GM19395 (cell line): ENCODE measurements around the gene FANCC.
"Not testable (repeated sequence)": the region's sequence is repeated elsewhere in the genome, so short reads cannot be mapped to it uniquely, and the experiment has no call there.

Source experiments
- ATAC-seq: cut with Tn5 transposase; IDR thresholded peaks from one replicate; pipeline ENCODE4 v1.9.1; 2021; ENCODE audit warnings: mild to moderate bottlenecking, moderate library complexity; ENCODE audit not compliant: unreplicated experiment

FANCC gene

DNA sequence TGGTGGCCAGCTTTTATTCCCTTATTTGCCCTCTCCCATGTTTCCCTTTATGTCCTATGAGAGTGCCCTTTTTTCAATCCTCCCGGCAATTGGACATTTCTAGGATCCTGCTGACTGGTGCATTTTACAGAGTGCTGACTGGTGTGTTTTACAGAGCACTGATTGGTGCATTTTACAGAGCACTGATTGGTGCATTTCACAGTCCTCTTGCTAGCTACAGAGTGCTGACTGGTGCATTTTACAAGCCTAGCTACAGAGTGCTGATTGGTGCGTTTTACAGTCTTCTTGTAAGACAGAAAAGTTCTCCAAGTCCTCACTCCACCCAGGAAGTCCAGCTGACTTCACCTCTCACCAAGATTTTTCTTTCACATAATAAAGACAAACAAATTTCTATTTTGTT lies 15.4 kb upstream of the FANCC start:
- no peak for ATAC-seq

GRCh38 chr9:95330720-95331404 lies 13.4 kb upstream of the FANCC start:
- ATAC-seq, result no peak

GRCh38 chr9:95329061-95329460 lies 11.6 kb upstream of the FANCC start:
- not testable (repeated sequence) for ATAC-seq

GRCh38 chr9:95327239-95327865 lies 9.8 kb upstream of the FANCC start:
- no peak for ATAC-seq

- no peak for ATAC-seq
Measured at GRCh38 chr9:95325221-95325620, 7.7 kb upstream of the FANCC start.

GRCh38 chr9:95317893-95318211 lies 343 bp upstream of the FANCC start:
- ATAC-seq, result no peak

DNA sequence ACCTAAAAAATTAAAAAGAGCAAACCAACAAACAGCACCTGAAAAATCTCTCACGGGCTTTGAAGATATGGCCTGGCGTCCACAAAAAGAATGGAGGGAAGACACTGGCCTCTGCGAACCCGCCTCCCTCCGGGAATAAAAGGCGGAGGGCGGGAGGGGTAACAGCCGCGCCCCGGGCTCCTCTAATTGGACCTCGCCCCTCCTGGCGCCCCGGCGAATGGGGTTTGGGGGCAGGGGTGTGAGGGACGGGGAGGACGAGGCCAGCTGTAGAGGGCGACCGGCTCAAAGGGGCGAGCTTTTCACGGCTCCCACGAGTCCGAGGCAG lies 753 bp downstream of the FANCC start:
- ATAC-seq, result peak; percentile 59

DNA sequence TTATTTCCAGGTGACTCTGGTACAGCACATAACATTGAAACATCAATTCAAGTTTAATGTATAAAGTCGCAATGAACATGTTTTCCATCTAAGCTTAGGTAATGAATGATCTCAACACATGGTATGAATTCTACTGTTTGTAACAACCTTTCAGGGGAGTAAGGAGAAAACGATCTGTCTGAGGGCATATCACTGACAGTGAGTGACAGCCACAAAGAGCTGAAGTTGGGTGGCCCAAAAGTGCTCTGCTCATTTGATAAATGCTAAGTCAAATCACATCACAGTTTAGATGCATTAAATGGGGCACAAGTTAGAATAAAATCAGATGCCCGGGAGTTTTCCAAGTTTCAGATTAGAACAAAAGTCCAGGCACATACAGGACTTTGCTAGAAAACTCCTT lies 1.2 kb downstream of the FANCC start:
- no peak for ATAC-seq

DNA sequence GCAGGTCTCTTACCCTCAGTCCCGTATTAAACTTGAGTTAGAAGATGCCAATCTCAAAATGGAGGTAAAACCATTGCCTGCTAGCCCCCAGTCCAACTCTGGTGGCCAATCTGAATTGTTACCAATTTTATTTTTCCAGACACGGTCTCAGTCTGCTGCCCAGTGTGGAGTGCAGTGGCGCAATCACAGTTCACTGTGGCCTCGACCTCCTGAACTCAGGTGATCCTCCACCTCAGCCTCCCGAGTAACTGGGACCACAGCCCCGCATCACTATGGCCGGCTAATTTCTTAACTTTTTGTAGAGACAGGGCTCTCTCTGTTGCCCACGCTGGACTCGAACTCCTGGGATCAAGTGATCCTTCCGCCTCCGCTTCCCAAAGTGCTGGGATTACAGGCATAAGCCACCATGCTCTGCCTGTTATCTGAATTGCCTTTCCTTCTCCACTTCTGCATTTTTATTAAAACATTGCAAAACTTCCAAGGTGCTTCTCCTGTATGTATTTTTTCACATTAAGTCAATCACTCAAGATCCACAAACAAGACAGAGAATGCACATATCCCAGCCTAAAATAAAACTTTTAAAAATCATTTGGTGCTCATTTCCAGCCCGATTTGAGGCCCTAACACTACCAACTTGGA lies 2.3 kb downstream of the FANCC start:
- ATAC-seq, result no peak

GRCh38 chr9:95313010-95313498 lies 4.5 kb downstream of the FANCC start:
- no peak for ATAC-seq

GRCh38 chr9:95311961-95312360 lies 5.5 kb downstream of the FANCC start:
- no peak for ATAC-seq

GRCh38 chr9:95307538-95307937 lies 10.0 kb downstream of the FANCC start:
- ATAC-seq, result no peak

DNA sequence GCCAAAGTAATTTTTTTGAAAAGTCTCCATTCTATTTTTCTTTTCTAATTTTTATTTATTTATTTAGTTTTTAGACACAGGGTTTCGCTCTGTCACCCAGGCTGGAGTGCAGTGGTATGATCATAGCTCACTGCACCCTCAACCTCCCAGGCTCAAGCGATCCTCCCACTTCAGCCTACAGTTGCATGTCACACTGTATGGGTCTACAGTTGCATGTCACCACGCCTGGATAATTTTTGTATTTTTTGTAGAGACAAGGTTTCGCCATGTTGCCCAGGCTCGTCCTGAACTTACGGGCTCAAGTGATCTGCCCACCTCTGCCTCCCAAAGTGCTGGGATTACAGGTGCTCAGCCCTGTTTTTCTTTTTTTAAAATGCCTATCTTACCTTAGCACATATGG lies 10.7 kb downstream of the FANCC start:
- no peak for ATAC-seq

DNA sequence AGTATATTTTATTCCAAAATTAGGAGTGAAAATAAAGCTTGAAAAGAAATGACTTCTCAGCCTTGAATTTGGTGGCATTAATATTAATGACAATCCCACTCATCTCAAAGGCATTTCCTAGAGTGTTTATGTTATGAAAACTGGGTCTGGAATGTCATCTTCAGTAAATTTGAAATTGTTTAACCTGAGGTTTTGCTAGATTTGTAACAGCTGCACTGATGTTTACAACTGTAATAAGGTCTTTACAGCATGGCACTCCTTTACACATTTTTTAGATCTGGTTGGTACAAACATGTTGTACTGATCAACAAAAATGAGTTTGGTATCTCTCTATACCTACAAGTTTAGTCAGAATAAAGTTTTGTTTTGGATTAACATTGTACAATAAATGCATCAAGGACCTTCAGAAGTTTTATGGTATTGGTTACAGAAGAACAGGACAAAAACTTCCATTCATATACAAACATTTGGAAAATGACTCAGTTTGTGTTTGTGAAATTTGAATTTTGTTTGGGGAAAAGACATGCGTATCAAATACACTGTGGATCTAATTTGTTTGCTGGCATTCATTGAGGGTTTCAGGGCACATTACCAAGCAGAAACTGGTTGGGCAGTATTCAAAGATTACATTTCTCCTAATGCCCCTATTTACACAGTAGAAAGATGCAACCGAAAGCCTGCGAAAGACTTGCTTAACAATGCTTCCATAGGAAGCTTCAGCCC lies 11.6 kb downstream of the FANCC start:
- ATAC-seq, result no peak

DNA sequence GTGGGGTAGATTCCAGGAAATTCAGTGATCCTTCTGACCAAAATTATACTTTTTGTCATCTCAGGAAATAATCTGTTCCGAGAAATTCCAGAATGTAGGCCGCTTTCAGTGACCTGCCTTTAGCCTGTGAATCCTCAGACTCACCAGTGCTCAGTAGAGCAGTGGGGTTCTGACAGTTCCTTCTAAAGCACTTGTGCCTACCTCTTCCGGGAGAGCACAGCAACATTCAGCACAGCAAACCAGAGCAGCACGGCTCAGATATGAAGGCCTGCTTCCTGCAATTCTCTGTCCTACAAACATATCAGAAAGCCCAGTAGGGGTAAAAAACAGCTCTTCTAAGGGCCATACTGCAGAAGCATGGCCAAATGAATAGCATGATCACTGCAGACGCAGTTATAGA lies 15.0 kb downstream of the FANCC start:
- ATAC-seq, result no peak

DNA sequence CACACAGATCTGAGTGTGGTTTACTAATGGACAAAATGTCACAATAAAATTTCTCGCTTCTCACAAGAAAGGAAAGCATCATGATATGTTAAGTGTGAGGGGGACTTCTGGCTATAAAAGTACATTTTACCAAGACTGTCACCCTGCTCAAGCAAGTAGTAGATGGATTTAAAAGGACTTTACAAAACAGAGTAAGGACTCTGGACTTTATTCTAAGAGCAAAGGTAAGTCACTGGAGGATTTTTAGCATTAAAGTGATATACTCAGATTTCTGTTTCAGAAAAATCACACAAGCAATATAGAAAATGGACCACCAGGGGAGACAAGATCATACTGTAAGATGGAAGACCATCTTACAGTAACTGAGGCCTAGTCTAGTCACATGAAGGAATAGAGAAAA lies 19.7 kb downstream of the FANCC start:
- no peak for ATAC-seq

DNA sequence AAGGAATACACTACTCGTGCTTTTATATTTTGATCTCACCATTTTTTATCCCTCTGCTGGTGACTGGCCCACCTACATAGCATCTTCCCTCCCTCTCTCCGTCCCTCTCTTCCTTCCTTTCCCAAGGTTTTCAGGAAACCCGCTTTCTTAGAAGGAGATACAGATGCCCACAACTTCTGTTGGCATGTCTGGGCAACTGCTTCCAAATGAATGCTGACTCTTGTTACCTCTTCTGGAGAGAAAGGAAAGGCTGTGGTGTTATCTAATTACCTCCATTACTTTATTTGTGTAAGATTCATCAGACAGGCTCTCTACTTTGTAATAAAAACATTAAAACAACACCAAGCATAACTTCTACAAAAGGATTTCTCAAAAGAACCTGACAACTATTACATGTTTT lies 20.2 kb downstream of the FANCC start:
- ATAC-seq, result no peak

DNA sequence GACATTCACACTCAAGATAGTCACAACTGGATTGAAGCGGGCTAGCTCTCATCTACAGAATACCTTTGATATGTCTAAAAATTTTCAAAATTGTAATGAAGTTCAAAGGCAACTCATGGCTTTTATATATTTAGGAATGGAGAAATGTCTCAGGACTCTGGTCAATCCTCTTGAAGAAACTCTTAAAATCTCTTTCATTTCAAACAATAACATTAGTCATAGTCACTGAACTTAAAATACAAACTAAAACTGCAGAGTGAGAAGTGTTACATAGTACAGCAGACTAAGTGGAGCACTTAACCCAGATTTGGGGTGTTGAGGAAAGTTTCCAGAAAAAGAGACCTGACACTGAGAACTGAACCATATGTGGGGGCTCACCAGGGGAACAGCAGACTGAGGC lies 20.7 kb downstream of the FANCC start:
- no peak for ATAC-seq

- not testable (repeated sequence) for ATAC-seq
Measured at GRCh38 chr9:95293296-95293695, 24.2 kb downstream of the FANCC start.

DNA sequence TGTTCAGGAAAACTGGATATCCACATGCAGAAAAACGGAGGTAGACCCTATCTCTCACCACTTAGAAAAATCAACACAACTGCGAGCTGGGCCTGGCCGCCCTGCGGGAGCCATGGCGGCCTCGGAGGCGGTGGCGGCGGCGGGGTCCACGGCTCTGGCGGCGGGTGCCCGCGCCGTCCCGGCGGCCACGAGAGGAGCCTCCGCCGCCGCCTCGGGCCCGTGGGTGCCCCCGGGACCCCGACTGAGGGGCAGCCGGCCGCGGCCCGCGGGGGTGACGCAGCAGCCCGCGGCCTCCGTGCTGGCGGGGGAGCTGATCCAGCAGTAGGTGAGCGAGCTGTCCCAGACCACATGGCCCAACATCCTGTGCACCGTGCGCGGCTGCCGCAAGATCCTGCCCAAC lies 25.3 kb downstream of the FANCC start:
- no peak for ATAC-seq

DNA sequence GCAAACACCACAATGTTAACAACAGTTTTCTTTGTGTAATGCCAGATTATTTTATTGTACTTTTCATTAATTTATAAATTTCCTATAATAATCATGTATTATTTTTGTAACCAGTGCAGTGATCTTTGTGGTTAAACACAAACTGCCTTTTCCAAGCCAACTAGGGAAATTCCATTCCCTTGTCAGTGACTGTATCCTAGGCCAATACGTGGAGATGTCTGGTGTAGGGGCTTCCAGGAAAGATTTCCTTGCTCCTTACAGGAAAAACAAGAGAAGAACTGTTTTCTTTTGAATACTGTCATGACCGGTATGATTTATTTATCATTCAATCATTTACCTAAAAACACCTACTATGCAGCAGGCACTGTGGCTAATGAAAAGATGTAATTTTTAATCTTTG lies 31.4 kb downstream of the FANCC start:
- no peak for ATAC-seq

- no peak for ATAC-seq
Measured at GRCh38 chr9:95285307-95285706, 32.2 kb downstream of the FANCC start.
